Measurements from ENCODE around the gene ADAT2. TPM values are rescaled to one million over a fixed set of nuclear protein-coding genes. Genes with fewer than 3 reads are reported as not detected.

ADAT2 gene
- total RNA-seq, 3 donors from 2014 or later (not counting 1 experiment from before 2014, with no cell fraction given) = 17.4 to 19.4 (median 19.1) TPM

GRCh38 chr6:143410859-143411270, 39.6 kb downstream of the ADAT2 start:
- Histone ChIP-seq H3K36me3 (ENCODE audit: control insufficient read depth, insufficient read depth, low read length) (no peaks in the 10 kb centered on the region), H3K4me3 (ENCODE audit: low read length) (no peak overlapping the region), H3K4me1 (ENCODE audit: control insufficient read depth, insufficient read depth, low read length) (no peaks in the 10 kb centered on the region), H3K27ac (ENCODE audit: low read length) (no peak overlapping the region), H3K27me3 (ENCODE audit: control insufficient read depth, insufficient read depth, low read length) (no peaks in the 10 kb centered on the region), H3K9me3 (ENCODE audit: control insufficient read depth, insufficient read depth, low read length) (no peaks in the 10 kb centered on the region)
- peaks cover 0 to 3% of the 10 kb centered on the region in 2 donors for H3K27me3 Mint-ChIP-seq (ENCODE audit: low read depth in 2 of 2)
- no peaks in the 10 kb centered on the region for H3K36me3 Mint-ChIP-seq
- ATAC-seq (no peak), DNase-seq (no peak)
- intact Hi-C loops (cut with micrococcal nuclease) = no loop called here
- WGBS (ENCODE audit: insufficient coverage) = 100% methylated on average over 1 of the region's 1 CpG
- TF ChIP-seq CTCF (IDR thresholded peaks at IDR 0.05) = no peak
- peaks cover 0 to 5% of the 10 kb centered on the region in 2 donors for H3K4me1 Mint-ChIP-seq
- H3K4me3 Mint-ChIP-seq = no peak overlapping the region
- H3K9me3 Mint-ChIP-seq = no peaks in the 10 kb centered on the region
- no peak overlapping the region for H3K27ac Mint-ChIP-seq

- no peaks in the 10 kb centered on the region for H3K9me3 ChIP-seq (ENCODE audit: control insufficient read depth, insufficient read depth, low read length)
- no peak for DNase-seq
- no peak for ATAC-seq
- Mint-ChIP-seq H3K36me3 (no peaks in the 10 kb centered on the region), H3K9me3 (no peaks in the 10 kb centered on the region), H3K27ac (no peak overlapping the region), H3K4me3 (no peak overlapping the region), H3K27me3 (ENCODE audit: low read depth in 2 of 2) (peaks cover 0 to 7% of the 10 kb centered on the region in 2 donors), H3K4me1 (peaks cover 0 to 5% of the 10 kb centered on the region in 2 donors)
- no peaks in the 10 kb centered on the region for H3K4me1 ChIP-seq (ENCODE audit: control insufficient read depth, insufficient read depth, low read length)
- H3K36me3 ChIP-seq (ENCODE audit: control insufficient read depth, insufficient read depth, low read length) = no peaks in the 10 kb centered on the region
- no peak overlapping the region for H3K27ac ChIP-seq (ENCODE audit: low read length)
- no peak for TF ChIP-seq CTCF (IDR thresholded peaks at IDR 0.05)
- H3K27me3 ChIP-seq (ENCODE audit: control insufficient read depth, insufficient read depth, low read length) = no peaks in the 10 kb centered on the region
- H3K4me3 ChIP-seq (ENCODE audit: low read length) = no peak overlapping the region
- intact Hi-C loops (cut with micrococcal nuclease) = no loop called here
Measured at GRCh38 chr6:143408787-143409162, 41.7 kb downstream of the ADAT2 start.

GRCh38 chr6:143408151-143408786, 42.2 kb downstream of the ADAT2 start:
- H3K36me3 ChIP-seq (ENCODE audit: control insufficient read depth, insufficient read depth, low read length) = no peaks in the 10 kb centered on the region
- ATAC-seq (no peak), DNase-seq (no peak)
- no peaks in the 10 kb centered on the region for H3K27me3 ChIP-seq (ENCODE audit: control insufficient read depth, insufficient read depth, low read length)
- TF ChIP-seq CTCF (IDR thresholded peaks at IDR 0.05) = no peak
- H3K4me1 ChIP-seq (ENCODE audit: control insufficient read depth, insufficient read depth, low read length) = no peaks in the 10 kb centered on the region
- Mint-ChIP-seq H3K27ac (no peak overlapping the region), H3K27me3 (ENCODE audit: low read depth in 2 of 2) (peaks cover 0 to 7% of the 10 kb centered on the region in 2 donors), H3K9me3 (no peaks in the 10 kb centered on the region), H3K4me1 (peaks cover 0 to 5% of the 10 kb centered on the region in 2 donors), H3K36me3 (no peaks in the 10 kb centered on the region), H3K4me3 (no peak overlapping the region)
- H3K4me3 ChIP-seq (ENCODE audit: low read length) = no peak overlapping the region
- intact Hi-C loops (cut with micrococcal nuclease) = no loop called here
- H3K27ac ChIP-seq (ENCODE audit: low read length) = no peak overlapping the region
- H3K9me3 ChIP-seq (ENCODE audit: control insufficient read depth, insufficient read depth, low read length) = no peaks in the 10 kb centered on the region

GRCh38 chr6:143406673-143407072, 43.8 kb downstream of the ADAT2 start:
- ATAC-seq (no peak), DNase-seq (no peak)
- Histone ChIP-seq H3K4me1 (ENCODE audit: control insufficient read depth, insufficient read depth, low read length) (no peaks in the 10 kb centered on the region), H3K9me3 (ENCODE audit: control insufficient read depth, insufficient read depth, low read length) (no peaks in the 10 kb centered on the region), H3K27ac (ENCODE audit: low read length) (no peak overlapping the region), H3K4me3 (ENCODE audit: low read length) (no peak overlapping the region), H3K36me3 (ENCODE audit: control insufficient read depth, insufficient read depth, low read length) (no peaks in the 10 kb centered on the region), H3K27me3 (ENCODE audit: control insufficient read depth, insufficient read depth, low read length) (no peaks in the 10 kb centered on the region)
- Mint-ChIP-seq H3K4me1 (peaks cover 0 to 5% of the 10 kb centered on the region in 2 donors), H3K27me3 (ENCODE audit: low read depth in 2 of 2) (peaks cover 0 to 3% of the 10 kb centered on the region in 2 donors), H3K27ac (no peak overlapping the region), H3K36me3 (no peaks in the 10 kb centered on the region), H3K4me3 (no peak overlapping the region), H3K9me3 (no peaks in the 10 kb centered on the region)
- no peak for TF ChIP-seq CTCF (IDR thresholded peaks at IDR 0.05)
- WGBS (ENCODE audit: insufficient coverage) = 87% methylated on average over 2 of the region's 3 CpGs
- intact Hi-C loops (cut with micrococcal nuclease) = no loop called here
